Neuronal stem cell (in vitro differentiated cells): Measurements from ENCODE around the gene RPL13A.

Source experiments
- DNase-seq: peaks from one replicate; pipeline ENCODE4 v3.0.0-alpha.2; 2013; ENCODE audit warnings: low spot score
- H2AFZ ChIP-seq: one replicate; pipeline ENCODE4 v1.6.1; 2013; ENCODE audit warnings: mild to moderate bottlenecking, low read length, inconsistent platforms
- H2AK5ac ChIP-seq: 2 replicates; pipeline ENCODE4 v1.6.1; 2013; ENCODE audit warnings: low read depth, mild to moderate bottlenecking, inconsistent platforms, low read length, moderate library complexity, mixed read lengths
- H2BK120ac ChIP-seq: 2 replicates; pipeline ENCODE4 v1.6.1; 2013; ENCODE audit warnings: low read depth, mild to moderate bottlenecking, inconsistent platforms, low read length, moderate library complexity, mixed read lengths
- H2BK12ac ChIP-seq: one replicate; pipeline ENCODE4 v1.6.1; 2013; ENCODE audit warnings: low read length, inconsistent platforms
- H2BK15ac ChIP-seq: 2 replicates; pipeline ENCODE4 v1.6.1; 2013; ENCODE audit warnings: mild to moderate bottlenecking, low read length, inconsistent platforms, mixed read lengths
- H2BK5ac ChIP-seq: one replicate; pipeline ENCODE4 v1.6.1; 2013; ENCODE audit warnings: inconsistent platforms, mild to moderate bottlenecking, low read length, moderate library complexity
- H3K14ac ChIP-seq: one replicate; pipeline ENCODE4 v1.6.1; 2013; ENCODE audit warnings: low read length, inconsistent platforms
- H3K18ac ChIP-seq: 2 replicates; pipeline ENCODE4 v1.6.1; 2013; ENCODE audit warnings: low read length, inconsistent platforms
- H3K23ac ChIP-seq: 2 replicates; pipeline ENCODE4 v1.6.1; 2013; ENCODE audit warnings: low read depth, mild to moderate bottlenecking, mixed read lengths, low read length, inconsistent platforms; ENCODE audit not compliant: poor library complexity
- H3K27ac ChIP-seq: replicated peaks from 3 replicates; pipeline ENCODE4 v1.5.1; 2013; ENCODE audit warnings: low read length, inconsistent platforms
- H3K27me3 ChIP-seq, 3 experiments: 2 replicates each; pipeline ENCODE4 v1.6.1; 2013; ENCODE audit warnings: low read length in 3 of 3, mild to moderate bottlenecking in 2 of 3, inconsistent platforms in 1 of 3, low read depth in 1 of 3, mixed read lengths in 1 of 3, moderate library complexity in 1 of 3; ENCODE audit not compliant: control insufficient read depth in 3 of 3, insufficient read depth in 3 of 3
- H3K36me3 ChIP-seq, 2 donors: replicated peaks in 1 of 2; 2 replicates each; pipeline ENCODE4 v1.6.1; 2013; ENCODE audit warnings: low read length in 2 of 2; ENCODE audit not compliant: control insufficient read depth in 2 of 2, insufficient read depth in 2 of 2
- H3K4ac ChIP-seq: 2 replicates; pipeline ENCODE4 v1.6.1; 2013; ENCODE audit warnings: inconsistent platforms, mild to moderate bottlenecking, low read length, moderate library complexity
- H3K4me1 ChIP-seq, 2 donors: 1 replicate in 1 of 2; 2 replicates in 1 of 2; pipeline ENCODE4 v1.6.1; 2013; ENCODE audit warnings: low read length in 2 of 2, low read depth in 1 of 2; ENCODE audit not compliant: control insufficient read depth in 2 of 2, insufficient read depth in 1 of 2
- H3K4me2 ChIP-seq: one replicate; pipeline ENCODE4 v1.6.1; 2013; ENCODE audit warnings: mild to moderate bottlenecking, low read length, inconsistent platforms; ENCODE audit not compliant: insufficient read depth, poor library complexity, severe bottlenecking
- H3K4me3 ChIP-seq, 2 donors: 2 replicates each; pipeline ENCODE4 v1.5.1; 2013; ENCODE audit warnings: low read length in 2 of 2, mild to moderate bottlenecking in 2 of 2, inconsistent platforms in 1 of 2, moderate library complexity in 1 of 2
- H3K79me1 ChIP-seq: one replicate; pipeline ENCODE4 v1.6.1; 2013; ENCODE audit warnings: low read depth, mild to moderate bottlenecking, inconsistent platforms, low read length, moderate library complexity
- H3K9ac ChIP-seq: one replicate; pipeline ENCODE4 v1.6.1; 2013; ENCODE audit warnings: mild to moderate bottlenecking, low read depth, low read length, inconsistent platforms; ENCODE audit not compliant: poor library complexity
- H3K9me3 ChIP-seq, 2 donors: replicated peaks in 1 of 2; 2 replicates each; pipeline versions ENCODE3 to v1.6.1; 2013; ENCODE audit warnings: low read length in 2 of 2, mild to moderate bottlenecking in 2 of 2, inconsistent platforms in 1 of 2, low read depth in 1 of 2, mixed read lengths in 1 of 2, moderate library complexity in 1 of 2; ENCODE audit not compliant: control insufficient read depth in 2 of 2, insufficient read depth in 1 of 2
- H4K8ac ChIP-seq: one replicate; pipeline ENCODE4 v1.6.1; 2013; ENCODE audit warnings: low read depth, mild to moderate bottlenecking, inconsistent platforms, low read length, moderate library complexity
- H4K91ac ChIP-seq: one replicate; pipeline ENCODE4 v1.6.1; 2013; ENCODE audit warnings: low read length, low read depth, mild to moderate bottlenecking, inconsistent platforms; ENCODE audit not compliant: poor library complexity
- WGBS, 2 donors: extraction: QIAGEN DNeasy Blood & Tissue Kit; methylation state at CpG; one replicate each; pipeline ENCODE4 v1.1.7; 2013; ENCODE audit warnings: missing lambda C conversion rate in 2 of 2, mixed read lengths in 1 of 2; ENCODE audit not compliant: insufficient read length in 2 of 2, insufficient replicate concordance in 1 of 2; ENCODE audit errors: extremely low coverage in 2 of 2; 5-methylcytosine and 5-hydroxymethylcytosine counted together

The RPL13A gene

GRCh38 chr19:49502866-49503581 lies 15.6 kb downstream of the RPL13A start:
- H3K14ac ChIP-seq, result peak overlapping the region; percentile 44
- WGBS, 2 donors, result no CpG with 5 or more reads among the region's 14 CpGs

GRCh38 chr19:49503582-49503962 lies 16.2 kb downstream of the RPL13A start:
- no peak overlapping the region for H4K8ac ChIP-seq
- H2BK120ac ChIP-seq, result no peak overlapping the region
- H2BK15ac ChIP-seq, result no peak overlapping the region
- peak overlapping the region; percentile 86 for H2AFZ ChIP-seq
- H3K27me3 ChIP-seq, result no peaks in the 10 kb centered on the region
- no peak overlapping the region for H3K9ac ChIP-seq
- H2BK5ac ChIP-seq, result no peak overlapping the region
- no peak overlapping the region for H3K18ac ChIP-seq
- no peak overlapping the region for H2BK12ac ChIP-seq
- H3K4me2 ChIP-seq, result no peak overlapping the region
- no peak overlapping the region for H3K4ac ChIP-seq
- H3K4me3 ChIP-seq, result no peak overlapping the region
- no peak overlapping the region for H3K23ac ChIP-seq
- peaks cover 4% of the 10 kb centered on the region for H3K79me1 ChIP-seq
- peaks cover 0 to 2% of the 10 kb centered on the region in 2 donors for H3K9me3 ChIP-seq
- no peak overlapping the region for H4K91ac ChIP-seq
- no CpG with 5 or more reads among the region's 9 CpGs for WGBS, 2 donors
- no peak for DNase-seq
- H3K14ac ChIP-seq, result no peak overlapping the region
- peaks cover 4 to 10% of the 10 kb centered on the region in 2 donors for H3K4me1 ChIP-seq
- H3K36me3 ChIP-seq, result peaks cover 16% of the 10 kb centered on the region in 2 donors
- H2AK5ac ChIP-seq, result no peak overlapping the region
- H3K27ac ChIP-seq, result no peak overlapping the region

More at GRCh38 chr19:49502866-49503581, 15.6 kb downstream of the RPL13A start:
- Histone ChIP-seq H3K4ac (no peak overlapping the region), H2BK12ac (no peak overlapping the region), H3K4me1 (peaks cover 4 to 14% of the 10 kb centered on the region in 2 donors), H2AFZ (peak overlapping the region; percentile 86), H3K4me3 (no peak overlapping the region), H2BK15ac (peak overlapping the region; percentile 73), H3K79me1 (peaks cover 4% of the 10 kb centered on the region), H3K27me3 (no peaks in the 10 kb centered on the region), H2BK5ac (no peak overlapping the region), H3K27ac (no peak overlapping the region), H3K9me3 (peaks cover 0 to 2% of the 10 kb centered on the region in 2 donors), H3K23ac (no peak overlapping the region), H4K8ac (peak overlapping the region; percentile 99), H4K91ac (no peak overlapping the region), H2AK5ac (peak overlapping the region; percentile 61), H3K36me3 (peaks cover 22% of the 10 kb centered on the region in 2 donors), H3K4me2 (no peak overlapping the region), H3K18ac (no peak overlapping the region), H2BK120ac (no peak overlapping the region), H3K9ac (no peak overlapping the region)
- DNase-seq, result no peak

GRCh38 chr19:49506575-49507105 lies 19.2 kb downstream of the RPL13A start:
- Histone ChIP-seq H2AFZ (no peak overlapping the region), H3K9me3 (no peaks in the 10 kb centered on the region), H3K4me1 (peaks cover 2 to 9% of the 10 kb centered on the region in 2 donors), H4K8ac (peak overlapping the region; percentile 32), H3K9ac (no peak overlapping the region), H3K23ac (no peak overlapping the region), H2BK5ac (no peak overlapping the region), H3K4ac (no peak overlapping the region), H3K4me3 (no peak overlapping the region), H4K91ac (no peak overlapping the region), H3K18ac (no peak overlapping the region), H3K4me2 (no peak overlapping the region), H3K27me3 (no peaks in the 10 kb centered on the region), H2BK15ac (peak overlapping the region; percentile 84), H2BK120ac (no peak overlapping the region), H3K14ac (no peak overlapping the region), H2BK12ac (no peak overlapping the region), H3K79me1 (peaks cover 1% of the 10 kb centered on the region), H2AK5ac (no peak overlapping the region), H3K27ac (no peak overlapping the region), H3K36me3 (no peaks in the 10 kb centered on the region)
- peak; percentile 66 for DNase-seq
- no CpG with 5 or more reads among the region's 8 CpGs for WGBS, 2 donors

- Histone ChIP-seq H3K9ac (no peak overlapping the region), H3K4me2 (no peak overlapping the region), H3K18ac (no peak overlapping the region), H3K4me1 (peaks cover 4 to 16% of the 10 kb centered on the region in 2 donors), H2AK5ac (no peak overlapping the region), H2BK12ac (no peak overlapping the region), H3K23ac (no peak overlapping the region), H3K36me3 (no peaks in the 10 kb centered on the region), H2BK5ac (no peak overlapping the region), H3K4me3 (no peak overlapping the region), H3K79me1 (peaks cover 1% of the 10 kb centered on the region), H3K27me3 (no peaks in the 10 kb centered on the region), H2BK15ac (no peak overlapping the region), H2BK120ac (no peak overlapping the region), H2AFZ (peak overlapping the region; percentile 45), H3K14ac (no peak overlapping the region), H3K4ac (no peak overlapping the region), H4K8ac (no peak overlapping the region), H3K27ac (no peak overlapping the region), H3K9me3 (no peaks in the 10 kb centered on the region), H4K91ac (no peak overlapping the region)
- no peak for DNase-seq
- no CpG with 5 or more reads among the region's 12 CpGs for WGBS, 2 donors
Measured at GRCh38 chr19:49507803-49508494, 20.5 kb downstream of the RPL13A start.
